Astrocyte (in vitro differentiated cells and primary cell): ENCODE results near the gene POU3F1. TPM values are rescaled to one million over a fixed set of nuclear protein-coding genes. Genes with fewer than 3 reads are reported as not detected.
A peak's percentile ranks its signal among the peaks of the same experiment; 100 is the strongest.

ENCODE experiments used
- DNase-seq: peaks from one replicate; pipeline ENCODE4 v3.0.0-alpha.2; 2010; ENCODE audit warnings: low read depth
- FAIRE-seq: peaks from 2 replicates; lab custom pipeline; 2011; peaks lifted over from hg19 to GRCh38; lab: Jason Lieb, UNC
- H2AFZ ChIP-seq: 2 replicates; pipeline ENCODE4 v1.6.0; 2012; ENCODE audit warnings: low read depth, low read length, inconsistent platforms
- H3K27ac ChIP-seq: 2 replicates; pipeline ENCODE4 v1.5.1; 2011; ENCODE audit warnings: low read depth, low read length, inconsistent platforms
- H3K27me3 ChIP-seq: 2 replicates; pipeline ENCODE4 v1.6.0; 2011; ENCODE audit warnings: low read length, inconsistent platforms; ENCODE audit not compliant: insufficient read depth
- H3K36me3 ChIP-seq: 2 replicates; pipeline ENCODE4 v1.5.1; 2011; ENCODE audit warnings: low read length, inconsistent platforms; ENCODE audit not compliant: insufficient read depth
- H3K4me1 ChIP-seq: 2 replicates; pipeline ENCODE4 v1.5.1; 2011; ENCODE audit warnings: low read length, inconsistent platforms; ENCODE audit not compliant: insufficient read depth
- H3K4me2 ChIP-seq: 2 replicates; pipeline ENCODE4 v1.6.0; 2012; ENCODE audit warnings: low read length, inconsistent platforms
- H3K4me3 ChIP-seq: 2 replicates; pipeline ENCODE4 v1.5.1; 2011; ENCODE audit warnings: low read depth, mild to moderate bottlenecking, low read length, inconsistent platforms; ENCODE audit not compliant: insufficient read depth
- H3K79me2 ChIP-seq: 2 replicates; pipeline ENCODE4 v1.6.0; 2012; ENCODE audit warnings: mild to moderate bottlenecking, low read length, inconsistent platforms; ENCODE audit not compliant: insufficient read depth
- H3K9ac ChIP-seq: 2 replicates; pipeline ENCODE4 v1.6.0; 2012; ENCODE audit warnings: mild to moderate bottlenecking, low read length, inconsistent platforms
- H3K9me3 ChIP-seq: 2 replicates; pipeline ENCODE4 v1.5.1; 2012; ENCODE audit warnings: low read depth, mild to moderate bottlenecking, low read length, inconsistent platforms; ENCODE audit not compliant: insufficient read depth
- H4K20me1 ChIP-seq: 2 replicates; pipeline ENCODE4 v1.6.0; 2012; ENCODE audit warnings: low read length, inconsistent platforms; ENCODE audit not compliant: insufficient read depth
- H3K27ac Mint-ChIP-seq: one replicate; pipeline ENCODE4 v1.8.0; 2021; ENCODE audit warnings: mild to moderate bottlenecking, mixed read lengths; ENCODE audit not compliant: unreplicated experiment
- H3K27me3 Mint-ChIP-seq: one replicate; pipeline ENCODE4 v1.8.0; 2021; ENCODE audit warnings: low read depth, mixed read lengths; ENCODE audit not compliant: unreplicated experiment
- H3K36me3 Mint-ChIP-seq: one replicate; pipeline ENCODE4 v1.8.0; 2021; ENCODE audit warnings: low read depth, mixed read lengths; ENCODE audit not compliant: unreplicated experiment
- H3K4me1 Mint-ChIP-seq: one replicate; pipeline ENCODE4 v1.8.0; 2021; ENCODE audit warnings: low read depth, mixed read lengths; ENCODE audit not compliant: unreplicated experiment
- H3K4me3 Mint-ChIP-seq: one replicate; pipeline ENCODE4 v1.8.0; 2021; ENCODE audit warnings: mild to moderate bottlenecking, moderate library complexity, mixed read lengths; ENCODE audit not compliant: unreplicated experiment
- H3K9me3 Mint-ChIP-seq: one replicate; pipeline ENCODE4 v1.8.0; 2021; ENCODE audit warnings: mild to moderate bottlenecking, mixed read lengths; ENCODE audit not compliant: unreplicated experiment
- EZH2 ChIP-seq: IDR thresholded peaks from 2 replicates; pipeline ENCODE4 v1.6.1; 2012; ENCODE audit warnings: mild to moderate bottlenecking, low read length, inconsistent platforms; ENCODE audit not compliant: insufficient read depth
- total RNA-seq: library from RNA; stranded (reverse); gene quantifications from 2 replicates; pipeline ENCODE4 v1.2.1, GENCODE V29; 2021
- TF ChIP-seq, protein P1 (sequence below): IDR thresholded peaks from 2 replicates; pipeline ENCODE4 v1.5.1; 2011; ENCODE audit warnings: low read depth, mild to moderate bottlenecking, inconsistent platforms, low read length, moderate library complexity; ENCODE audit not compliant: insufficient read depth

POU3F1 gene
- total RNA-seq, 1 donor from 2014 or later, result 2.3 TPM

DNA sequence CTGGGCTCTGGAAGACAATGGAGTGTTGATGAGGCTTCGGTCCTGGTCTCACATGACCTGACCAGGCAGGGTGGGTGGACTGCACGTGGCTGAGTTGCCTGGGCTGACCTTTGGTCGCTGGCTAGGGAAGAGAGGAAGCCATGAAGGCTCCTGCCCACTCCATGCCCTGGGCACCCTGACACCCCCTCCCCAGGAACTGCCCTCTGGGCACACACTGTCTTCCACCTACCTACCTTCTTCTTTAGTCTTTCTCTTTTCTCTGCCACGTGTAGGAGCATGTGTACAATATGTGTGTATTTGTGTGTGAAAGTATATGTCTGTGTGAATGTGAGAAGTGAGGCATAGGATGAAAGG lies 15.1 kb downstream of the POU3F1 start:
- Histone ChIP-seq H3K79me2 (no peaks in the 10 kb centered on the region), H2AFZ (no peak overlapping the region), H3K4me3 (no peak overlapping the region), H3K27ac (no peak overlapping the region), H3K4me1 (peaks cover 26% of the 10 kb centered on the region), H4K20me1 (peaks cover 11% of the 10 kb centered on the region), H3K36me3 (no peaks in the 10 kb centered on the region), H3K9me3 (no peaks in the 10 kb centered on the region), H3K9ac (no peak overlapping the region), H3K4me2 (no peak overlapping the region), H3K27me3 (no peaks in the 10 kb centered on the region)
- H3K27me3 Mint-ChIP-seq, result peaks cover 7% of the 10 kb centered on the region
- no peak overlapping the region for H3K4me3 Mint-ChIP-seq
- no peak for FAIRE-seq
- no peak overlapping the region for H3K27ac Mint-ChIP-seq
- peaks cover 2% of the 10 kb centered on the region for H3K9me3 Mint-ChIP-seq
- DNase-seq, result no peak
- no peak for TF ChIP-seq EZH2
- TF ChIP-seq, protein P1, sequence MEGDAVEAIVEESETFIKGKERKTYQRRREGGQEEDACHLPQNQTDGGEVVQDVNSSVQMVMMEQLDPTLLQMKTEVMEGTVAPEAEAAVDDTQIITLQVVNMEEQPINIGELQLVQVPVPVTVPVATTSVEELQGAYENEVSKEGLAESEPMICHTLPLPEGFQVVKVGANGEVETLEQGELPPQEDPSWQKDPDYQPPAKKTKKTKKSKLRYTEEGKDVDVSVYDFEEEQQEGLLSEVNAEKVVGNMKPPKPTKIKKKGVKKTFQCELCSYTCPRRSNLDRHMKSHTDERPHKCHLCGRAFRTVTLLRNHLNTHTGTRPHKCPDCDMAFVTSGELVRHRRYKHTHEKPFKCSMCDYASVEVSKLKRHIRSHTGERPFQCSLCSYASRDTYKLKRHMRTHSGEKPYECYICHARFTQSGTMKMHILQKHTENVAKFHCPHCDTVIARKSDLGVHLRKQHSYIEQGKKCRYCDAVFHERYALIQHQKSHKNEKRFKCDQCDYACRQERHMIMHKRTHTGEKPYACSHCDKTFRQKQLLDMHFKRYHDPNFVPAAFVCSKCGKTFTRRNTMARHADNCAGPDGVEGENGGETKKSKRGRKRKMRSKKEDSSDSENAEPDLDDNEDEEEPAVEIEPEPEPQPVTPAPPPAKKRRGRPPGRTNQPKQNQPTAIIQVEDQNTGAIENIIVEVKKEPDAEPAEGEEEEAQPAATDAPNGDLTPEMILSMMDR, result no peak
- peaks cover 39% of the 10 kb centered on the region for H3K4me1 Mint-ChIP-seq
- H3K36me3 Mint-ChIP-seq, result peaks cover 2% of the 10 kb centered on the region

DNA sequence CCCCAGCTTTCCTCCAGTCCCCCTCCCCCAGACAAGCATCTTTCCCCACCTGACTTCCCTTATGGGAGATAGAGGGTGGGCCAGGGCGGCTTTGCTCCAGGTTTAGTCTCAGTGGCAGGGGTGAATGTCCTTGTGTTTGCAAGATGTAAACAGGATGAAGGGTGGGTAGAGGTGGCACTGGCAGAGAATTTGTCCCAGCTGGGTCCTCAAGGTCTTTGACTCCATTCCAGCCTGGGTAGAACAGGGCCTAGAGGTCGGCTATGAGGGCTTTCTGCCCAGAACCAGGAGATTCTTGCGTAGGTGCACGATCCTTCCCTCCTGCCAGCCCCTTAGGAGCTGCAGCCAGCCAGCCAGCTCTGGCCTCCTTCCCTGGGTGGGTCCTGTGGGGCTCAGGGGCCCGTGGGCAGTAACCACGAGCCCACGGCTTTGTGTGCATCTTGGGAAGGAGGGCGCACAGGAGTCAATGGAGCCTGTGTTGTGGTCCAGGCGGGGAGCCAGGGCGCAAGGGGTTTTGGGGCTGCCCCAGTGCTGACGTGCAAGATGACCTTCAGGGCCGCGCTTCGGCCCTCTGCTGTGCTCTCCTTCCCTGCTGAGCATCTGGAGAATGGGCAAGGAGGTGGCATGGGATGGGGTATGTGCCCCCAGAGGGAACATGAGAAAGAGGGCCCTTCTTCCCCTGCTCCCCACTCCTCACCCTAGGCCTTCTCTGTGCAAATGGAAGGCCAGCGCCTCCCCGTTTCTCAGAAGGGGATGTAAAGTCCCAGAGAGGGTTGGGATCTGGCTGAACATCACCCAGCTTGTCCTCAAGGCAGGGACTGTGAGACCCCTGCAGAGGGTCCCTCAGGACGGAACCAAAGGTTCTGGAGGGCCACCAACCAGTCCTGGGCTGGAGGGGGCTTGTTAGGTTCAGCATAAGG lies 15.7 kb downstream of the POU3F1 start:
- H2AFZ ChIP-seq, result no peak overlapping the region
- peak overlapping the region; percentile 55 for H3K9ac ChIP-seq
- peaks cover 26% of the 10 kb centered on the region for H3K4me1 ChIP-seq
- H3K4me3 ChIP-seq, result no peak overlapping the region
- H3K36me3 ChIP-seq, result peaks cover 4% of the 10 kb centered on the region
- Mint-ChIP-seq H3K9me3 (peaks cover 2% of the 10 kb centered on the region), H3K27me3 (peaks cover 2% of the 10 kb centered on the region), H3K4me1 (peaks cover 39% of the 10 kb centered on the region), H3K36me3 (peaks cover 3% of the 10 kb centered on the region), H3K4me3 (no peak overlapping the region), H3K27ac (peak overlapping the region; percentile 74)
- TF ChIP-seq, protein P1, result no peak
- no peak for TF ChIP-seq EZH2
- H3K27ac ChIP-seq, result no peak overlapping the region
- FAIRE-seq (no peak), DNase-seq (no peak)
- peak overlapping the region; percentile 78 for H3K4me2 ChIP-seq
- H4K20me1 ChIP-seq, result peaks cover 17% of the 10 kb centered on the region
- no peaks in the 10 kb centered on the region for H3K27me3 ChIP-seq
- H3K9me3 ChIP-seq, result no peaks in the 10 kb centered on the region
- H3K79me2 ChIP-seq, result no peaks in the 10 kb centered on the region
